NCI-H446 (cell line): ENCODE data around the gene PIK3C2G.
"Not testable (repeated sequence)": the region's sequence is repeated elsewhere in the genome, so short reads cannot be mapped to it uniquely, and the experiment has no call there.

Source experiments
- DNase-seq, 2 experiments: peaks; one replicate each; lab custom pipeline; 2025; lab: John Stamatoyannopoulos, UW

PIK3C2G gene

DNA sequence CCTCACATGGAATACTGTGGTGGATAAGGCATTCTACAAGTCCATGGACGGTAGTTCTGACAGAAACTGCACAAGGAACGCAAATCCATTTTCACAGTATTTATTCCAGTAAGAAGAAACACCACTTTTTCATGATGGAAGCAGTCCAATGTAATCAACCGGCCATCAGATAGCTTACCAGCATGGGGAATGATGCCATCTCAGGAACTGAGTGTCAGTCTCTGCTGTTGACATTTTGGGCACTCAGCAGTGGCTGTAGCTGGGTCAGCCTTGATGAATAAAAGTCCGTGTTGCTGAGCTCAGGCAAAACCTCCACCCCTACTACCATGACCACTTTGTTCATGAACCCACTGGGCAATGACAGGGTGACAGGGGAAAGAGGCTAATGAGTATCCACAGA, 373.1 kb downstream of the PIK3C2G start:
- no peak for DNase-seq

GRCh38 chr12:18640321-18640955, 379.1 kb downstream of the PIK3C2G start:
- DNase-seq, result peak in 1 of 2 experiments; percentile 39

DNA sequence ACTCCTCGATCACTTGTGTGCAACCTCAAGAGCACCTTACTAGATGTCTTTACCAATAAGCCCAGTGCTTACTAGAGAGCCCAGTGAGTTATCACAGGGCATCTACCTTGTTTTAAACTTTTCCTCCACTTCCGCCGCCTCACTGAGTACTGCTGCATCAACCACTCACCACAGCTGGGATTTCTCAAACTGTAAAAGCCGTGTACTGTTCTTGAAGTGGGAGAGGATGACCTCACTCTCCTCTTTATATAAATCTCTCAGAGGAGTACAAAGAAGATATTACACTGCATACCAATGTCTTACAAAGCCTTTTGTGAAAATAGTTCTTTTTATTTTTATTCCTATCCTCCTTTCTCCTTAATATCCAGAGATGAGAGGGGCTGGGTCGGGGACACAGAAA, 382.4 kb downstream of the PIK3C2G start:
- no peak for DNase-seq

DNA sequence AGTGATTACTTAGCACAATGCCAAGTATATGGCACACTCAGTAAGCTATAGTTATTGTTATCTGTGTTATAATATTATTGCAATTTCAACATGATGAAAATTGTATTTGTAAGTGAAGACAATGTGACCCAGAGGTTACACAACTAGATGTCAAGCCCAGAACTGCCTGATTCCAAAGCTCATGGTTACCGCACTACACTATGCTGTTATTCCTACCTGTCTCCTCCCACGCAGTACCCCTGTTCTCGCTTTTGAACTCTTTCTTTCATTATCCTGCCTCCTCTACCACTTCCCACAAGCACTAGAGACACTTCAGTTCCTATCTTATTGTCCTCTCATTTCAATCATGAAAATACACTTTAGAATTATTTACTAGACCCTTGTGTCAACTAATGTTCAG, 383.2 kb downstream of the PIK3C2G start:
- DNase-seq, result no peak

GRCh38 chr12:18646286-18646890, 385.1 kb downstream of the PIK3C2G start:
- DNase-seq, result no peak

- DNase-seq, result no peak
These were observed 390.2 kb downstream of the PIK3C2G start for GRCh38 chr12:18651525-18651924.

GRCh38 chr12:18652596-18652995, 391.3 kb downstream of the PIK3C2G start:
- no peak for DNase-seq

DNA sequence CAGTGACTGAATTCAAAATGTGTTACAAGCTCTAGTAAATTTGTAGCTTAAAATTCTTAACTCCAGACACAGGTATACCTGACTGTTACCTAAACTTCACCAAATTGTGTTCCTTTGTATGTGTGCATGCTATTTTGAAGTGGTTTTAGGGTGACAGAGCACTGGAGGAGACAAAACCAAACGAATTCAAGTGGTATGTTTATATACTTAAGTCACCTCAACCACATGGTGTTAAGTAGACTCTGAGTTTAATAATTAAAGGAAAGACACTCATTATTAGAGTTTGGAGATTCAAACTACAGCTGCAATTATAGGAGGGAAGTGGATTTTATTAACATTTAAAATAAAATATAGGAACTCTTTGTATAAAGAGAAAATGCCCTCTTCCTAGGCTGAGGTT, 392.1 kb downstream of the PIK3C2G start:
- no peak for DNase-seq

DNA sequence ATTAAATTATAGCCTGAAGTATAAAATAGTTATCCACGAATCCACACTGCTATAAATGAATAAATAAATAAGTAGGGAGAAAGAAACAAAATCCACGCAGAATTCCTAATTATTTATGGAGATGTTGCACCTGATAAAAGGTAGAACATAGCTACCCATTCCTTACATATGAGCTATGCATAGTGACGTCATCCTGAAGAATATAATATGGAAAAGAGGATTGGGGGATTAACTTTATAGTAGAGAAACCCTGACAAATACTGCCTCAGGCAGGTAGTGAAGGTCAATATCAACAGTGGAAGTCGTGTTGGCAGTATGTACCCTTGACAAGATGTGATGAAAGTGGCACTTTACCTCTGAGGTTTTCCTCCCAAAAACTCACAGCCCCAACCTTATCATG, 394.0 kb downstream of the PIK3C2G start:
- DNase-seq, result no peak

DNA sequence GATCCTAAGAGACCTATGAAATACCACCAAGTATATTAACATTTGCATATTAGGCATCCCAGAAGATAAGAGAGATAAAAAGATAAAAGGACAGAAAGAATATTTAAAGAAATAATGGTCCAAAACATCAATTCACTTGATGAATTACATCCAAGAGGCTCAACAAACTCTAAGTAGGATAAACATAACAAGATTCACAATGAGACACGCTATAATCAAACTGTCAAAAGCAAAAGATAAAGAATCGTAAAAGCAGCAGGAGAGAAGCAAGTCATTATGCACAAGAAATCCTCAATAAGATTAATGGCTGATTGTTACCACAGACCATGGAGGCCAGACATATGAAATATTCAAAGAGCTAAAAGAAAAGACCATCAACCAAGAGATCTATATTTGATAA, 396.9 kb downstream of the PIK3C2G start:
- no peak for DNase-seq

DNA sequence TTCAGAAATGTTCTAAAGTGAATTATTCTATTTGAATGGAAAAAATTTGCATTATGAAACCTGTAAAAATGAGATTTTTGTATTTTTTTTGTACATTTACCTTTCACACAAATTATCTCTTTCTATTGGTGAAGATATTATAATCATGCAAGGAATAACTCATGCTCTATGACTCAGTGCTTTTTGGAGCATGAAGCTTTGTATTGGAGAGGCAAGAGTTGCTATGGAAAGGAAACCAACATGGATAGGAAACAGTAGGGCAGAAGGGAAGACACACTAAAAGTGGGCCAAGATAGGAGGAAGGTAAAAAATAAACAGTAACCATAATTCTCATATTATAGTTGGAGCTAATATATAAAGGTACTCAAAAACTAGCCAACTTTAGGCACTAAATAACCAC, 397.5 kb downstream of the PIK3C2G start:
- no peak for DNase-seq

DNA sequence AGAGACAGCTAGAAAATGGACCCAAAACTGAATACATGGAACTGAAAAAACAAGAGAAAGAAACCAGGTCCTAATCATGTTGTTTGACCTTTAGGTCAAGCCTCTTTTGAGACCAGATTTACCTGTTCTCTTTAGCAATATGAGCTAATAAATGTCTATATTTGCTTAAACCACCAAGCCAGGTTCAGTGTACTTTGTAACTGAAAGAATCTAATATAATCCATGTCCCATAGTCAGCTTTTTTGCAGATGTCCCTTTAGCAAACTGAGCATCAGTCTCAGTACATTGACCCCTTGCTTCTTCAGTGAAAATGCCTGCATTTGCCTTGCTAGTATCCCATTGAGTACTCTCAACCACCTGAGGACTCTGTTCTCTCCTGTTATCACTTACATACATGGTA, 414.8 kb downstream of the PIK3C2G start:
- no peak for DNase-seq

GRCh38 chr12:18676996-18677588, 415.8 kb downstream of the PIK3C2G start:
- DNase-seq, result no peak

GRCh38 chr12:18681818-18682217, 420.5 kb downstream of the PIK3C2G start:
- no peak for DNase-seq

- DNase-seq, result no peak
These were observed 422.2 kb downstream of the PIK3C2G start for GRCh38 chr12:18683327-18684013.

DNA sequence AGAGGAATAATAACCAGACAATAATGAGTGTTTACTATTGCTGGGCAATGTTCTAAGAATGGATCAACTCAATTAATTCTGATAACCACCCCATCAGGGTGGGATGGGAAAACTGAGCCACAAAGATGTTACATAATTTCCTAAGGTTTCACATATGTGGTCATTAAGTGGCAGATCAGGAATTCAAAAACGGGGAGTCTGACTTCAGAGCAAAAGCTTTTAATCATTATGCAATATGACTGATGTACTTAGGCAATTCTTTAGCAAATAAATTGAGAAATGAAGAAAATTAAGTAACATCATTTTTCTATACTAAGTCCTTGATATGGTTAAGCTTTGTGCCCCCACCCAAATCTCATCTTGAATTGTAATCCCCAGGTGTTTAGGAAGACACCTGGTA, 423.1 kb downstream of the PIK3C2G start:
- no peak for DNase-seq

DNA sequence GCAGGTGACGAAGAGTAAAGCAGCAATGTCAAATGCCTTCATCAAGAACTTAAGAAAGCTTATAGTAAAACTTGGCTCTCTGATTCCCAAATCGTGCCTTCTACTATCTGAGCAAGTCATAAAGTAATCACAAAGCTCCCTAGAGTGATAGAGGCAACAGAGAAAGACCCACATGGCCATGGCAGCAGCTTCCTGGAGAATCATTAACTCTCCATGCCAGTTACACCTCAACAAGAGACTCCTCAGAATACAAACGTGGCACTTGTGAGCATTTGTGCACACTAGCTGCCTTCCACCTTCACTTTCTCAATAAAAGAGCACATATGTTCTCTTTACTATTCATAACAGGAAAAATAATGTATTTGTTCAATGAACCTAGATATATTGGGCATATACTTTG, 428.5 kb downstream of the PIK3C2G start:
- no peak for DNase-seq

- no peak for DNase-seq
These were observed 429.3 kb downstream of the PIK3C2G start for GRCh38 chr12:18690653-18691052.

DNA sequence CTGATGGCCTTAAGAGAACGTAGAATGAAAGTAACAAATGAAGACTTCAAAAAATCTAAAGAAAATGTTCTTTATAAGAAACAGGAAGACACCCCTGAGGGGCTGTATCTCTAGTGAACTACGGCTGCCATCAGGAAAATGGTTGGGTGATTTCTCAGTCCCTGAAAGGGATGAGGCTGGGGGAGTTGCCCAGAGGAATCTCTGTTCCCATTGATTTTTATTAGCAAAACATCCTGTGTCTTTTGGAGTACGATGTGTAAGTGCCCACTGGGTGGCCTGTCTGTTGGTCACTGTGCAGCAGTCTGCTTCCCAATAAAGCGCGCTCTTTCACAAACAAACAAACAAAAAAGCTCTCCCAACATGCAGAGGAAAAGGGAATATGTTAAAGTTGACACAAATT, 432.7 kb downstream of the PIK3C2G start:
- DNase-seq, result not testable (repeated sequence)

DNA sequence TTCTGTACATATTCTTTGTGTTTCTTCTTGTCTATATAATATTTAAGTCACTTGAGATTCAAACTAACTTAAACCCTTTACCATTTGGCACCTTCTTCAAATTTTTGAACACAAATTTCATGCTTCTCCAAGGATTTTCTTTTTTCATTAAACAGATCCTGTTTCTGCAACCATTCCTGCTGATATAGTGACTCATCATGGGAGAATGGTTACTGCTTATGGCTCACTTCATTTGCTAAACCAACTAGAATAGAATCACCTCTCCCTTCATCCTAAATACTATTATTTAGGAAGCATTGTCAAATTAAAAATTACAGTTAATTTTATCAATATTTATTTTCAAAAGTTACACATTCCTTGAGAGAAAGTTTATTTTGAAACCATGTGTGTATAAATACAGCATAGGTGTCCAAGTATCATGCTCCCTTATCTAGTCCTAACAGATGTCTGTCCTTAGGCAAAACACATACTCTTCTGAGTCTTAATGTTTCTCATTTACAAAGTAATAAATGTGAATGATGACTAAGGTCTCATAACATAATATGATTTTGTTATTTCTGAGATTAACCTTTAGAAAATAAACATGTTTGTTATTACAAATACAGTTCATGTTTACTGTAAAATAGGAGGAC, 435.8 kb downstream of the PIK3C2G start:
- DNase-seq, result no peak
